Measurements from ENCODE around the gene PSEN1. TPM values are rescaled to one million over a fixed set of nuclear protein-coding genes. Genes with fewer than 3 reads are reported as not detected.

Gene PSEN1
- total RNA-seq, 1 experiment from 2014 or later: 26.9 TPM

GRCh38 chr14:73149753-73150152 lies 13.4 kb downstream of the PSEN1 start:
- no TSS peak for BruUV-seq (replicated peaks)
- DNase-seq (ENCODE audit: low read depth, low spot score) (no peak), ATAC-seq (no peak)
- H3K79me2 ChIP-seq (ENCODE audit: insufficient read depth, low read length): peaks cover 23% of the 10 kb centered on the region
- H3K4me2 ChIP-seq (ENCODE audit: low read length): no peak overlapping the region
- no peak overlapping the region for H3K4me3 ChIP-seq (replicated peaks in 1 of 2; ENCODE audit: low read depth in 1 of 2, low read length in 2 of 2)
- peaks cover 4 to 20% of the 10 kb centered on the region in 2 experiments; a peak in 3 of 4 replicates for H3K4me1 ChIP-seq (ENCODE audit: control insufficient read depth in 1 of 2, insufficient read depth in 2 of 2, low read length in 2 of 2)
- no peak overlapping the region for H2AFZ ChIP-seq (ENCODE audit: low read depth, low read length, poor library complexity, severe bottlenecking)
- no peaks in the 10 kb centered on the region for H3K27me3 ChIP-seq (ENCODE audit: insufficient read depth, low read length)
- no peak overlapping the region for H3K27ac ChIP-seq (ENCODE audit: low read depth, low read length)
- intact Hi-C loops (cut with micrococcal nuclease): no loop called here
- ChIA-PET RAD21 (ENCODE audit: low non-redundant PET in 1 of 2, low total read pairs in 2 of 2, uncharacterized antibody in 2 of 2, unreplicated experiment in 2 of 2) (no interaction called here), CTCF (no interaction called here), POLR2A (no interaction called here)
- no peak overlapping the region for H3K9ac ChIP-seq (ENCODE audit: low read length)
- H3K36me3 ChIP-seq (ENCODE audit: control insufficient read depth in 1 of 2, insufficient read depth in 2 of 2, low read length in 2 of 2): peaks cover 4 to 5% of the 10 kb centered on the region in 2 experiments; a peak in 2 of 4 replicates
- no peak for TF ChIP-seq JUND (IDR thresholded peaks at IDR 0.05)
- TF ChIP-seq YY1 (IDR thresholded peaks at IDR 0.05; ENCODE audit: extremely low read depth, insufficient replicate concordance, low read depth, low read length): no peak
- no peak for TF ChIP-seq ZFX (IDR thresholded peaks at IDR 0.05)
- no peak for TF ChIP-seq CTCF (IDR thresholded peaks at IDR 0.05 in 2 of 3, conservative IDR thresholded peaks at IDR 0.05 in 1 of 3; ENCODE audit: borderline replicate concordance in 1 of 3, insufficient read depth in 1 of 3, low read depth in 2 of 3, low read length in 2 of 3)
- TF ChIP-seq FOSL1 (IDR thresholded peaks at IDR 0.05; ENCODE audit: low read depth): no peak
- H4K20me1 ChIP-seq (ENCODE audit: insufficient read depth): no peaks in the 10 kb centered on the region; the same call in 1 of the 2 replicates
- H3K9me3 ChIP-seq (ENCODE audit: control insufficient read depth in 1 of 2, insufficient read depth in 1 of 2, low read depth in 1 of 2, low read length in 2 of 2): no peaks in the 10 kb centered on the region
- no peaks in the 10 kb centered on the region for H3K9me2 ChIP-seq (ENCODE audit: insufficient read depth)

GRCh38 chr14:73153272-73153671 lies 17.0 kb downstream of the PSEN1 start:
- no peaks in the 10 kb centered on the region; the same call in 1 of the 2 replicates for H4K20me1 ChIP-seq (ENCODE audit: insufficient read depth)
- H3K36me3 ChIP-seq (ENCODE audit: control insufficient read depth in 1 of 2, insufficient read depth in 2 of 2, low read length in 2 of 2): peaks cover 2 to 4% of the 10 kb centered on the region in 2 experiments; a peak in 2 of 4 replicates
- BruUV-seq (replicated peaks): no TSS peak
- DNase-seq (ENCODE audit: low read depth, low spot score) (no peak), ATAC-seq (no peak)
- RAD21 ChIA-PET (ENCODE audit: low non-redundant PET in 1 of 2, low total read pairs in 2 of 2, uncharacterized antibody in 2 of 2, unreplicated experiment in 2 of 2): no interaction called here
- no peak overlapping the region for H3K4me3 ChIP-seq (replicated peaks in 1 of 2; ENCODE audit: low read depth in 1 of 2, low read length in 2 of 2)
- no peaks in the 10 kb centered on the region for H3K9me2 ChIP-seq (ENCODE audit: insufficient read depth)
- CTCF ChIA-PET: no interaction called here
- no peak overlapping the region for H3K9ac ChIP-seq (ENCODE audit: low read length)
- H3K27me3 ChIP-seq (ENCODE audit: insufficient read depth, low read length): no peaks in the 10 kb centered on the region
- POLR2A ChIA-PET: no interaction called here
- intact Hi-C loops (cut with micrococcal nuclease): no loop called here
- no peaks in the 10 kb centered on the region for H3K4me1 ChIP-seq (ENCODE audit: control insufficient read depth in 1 of 2, insufficient read depth in 2 of 2, low read length in 2 of 2)
- H3K9me3 ChIP-seq (ENCODE audit: control insufficient read depth in 1 of 2, insufficient read depth in 1 of 2, low read depth in 1 of 2, low read length in 2 of 2): no peaks in the 10 kb centered on the region
- H3K4me2 ChIP-seq (ENCODE audit: low read length): no peak overlapping the region
- H3K79me2 ChIP-seq (ENCODE audit: insufficient read depth, low read length): 0 out of 2 replicates have a peak, but pooled peaks cover 2% of the 10 kb centered on the region
- no peak overlapping the region for H3K27ac ChIP-seq (ENCODE audit: low read depth, low read length)
- H2AFZ ChIP-seq (ENCODE audit: low read depth, low read length, poor library complexity, severe bottlenecking): no peak overlapping the region
- TF ChIP-seq EZH2phosphoT487 (IDR thresholded peaks at IDR 0.05; ENCODE audit: borderline replicate concordance): no peak
- TF ChIP-seq ZBTB33 (IDR thresholded peaks at IDR 0.05; ENCODE audit: extremely low read depth, insufficient replicate concordance, low read length): no peak
- no peak for TF ChIP-seq YY1 (IDR thresholded peaks at IDR 0.05; ENCODE audit: extremely low read depth, insufficient replicate concordance, low read depth, low read length)
- TF ChIP-seq JUND (IDR thresholded peaks at IDR 0.05): no peak
- no peak for TF ChIP-seq POLR2AphosphoS5 (IDR thresholded peaks at IDR 0.05; ENCODE audit: low read depth, low read length)
- no peak for TF ChIP-seq SRF (IDR thresholded peaks at IDR 0.05; ENCODE audit: low read depth)
- TF ChIP-seq POLR2A (IDR thresholded peaks at IDR 0.05; ENCODE audit: borderline replicate concordance, extremely low read depth, insufficient read depth, insufficient read length): no peak
- TF ChIP-seq ZNF274 (IDR thresholded peaks at IDR 0.05; ENCODE audit: low read depth, low read length): no peak
- no peak for TF ChIP-seq CBX3 (IDR thresholded peaks at IDR 0.05; ENCODE audit: low read depth)
- no peak for TF ChIP-seq TCF7L2 (IDR thresholded peaks at IDR 0.05; ENCODE audit: borderline replicate concordance, extremely low read depth, insufficient read depth, insufficient read length)
- no peak for TF ChIP-seq ELF1 (IDR thresholded peaks at IDR 0.05; ENCODE audit: borderline replicate concordance, low read depth)
- TF ChIP-seq SP1 (IDR thresholded peaks at IDR 0.05; ENCODE audit: low read depth): no peak
- no peak for TF ChIP-seq MAX (IDR thresholded peaks at IDR 0.05)
- no peak for TF ChIP-seq SIN3A (IDR thresholded peaks at IDR 0.05; ENCODE audit: low read depth)

All from HCT116 (cell line).